Activated T-cell treated with anti-CD3 and anti-CD28 coated beads, Interleukin-2, amount 50 U/mL, for 24 hours (primary cell): ENCODE measurements around the gene ERAL1.
"Not testable (repeated sequence)": the region's sequence is repeated elsewhere in the genome, so short reads cannot be mapped to it uniquely, and the experiment has no call there.

Experiments
- DNase-seq: peaks from one replicate; pipeline ENCODE4 v3.0.0-alpha.2; 2020
- H3K27ac Mint-ChIP-seq: 2 replicates; pipeline ENCODE4 v1.8.0; 2020; ENCODE audit warnings: mild to moderate bottlenecking, mixed read lengths
- H3K27me3 Mint-ChIP-seq: 2 replicates; pipeline ENCODE4 v1.8.0; 2020; ENCODE audit warnings: mixed read lengths
- H3K36me3 Mint-ChIP-seq: 2 replicates; pipeline ENCODE4 v1.8.0; 2020; ENCODE audit warnings: low read depth, mixed read lengths
- H3K4me1 Mint-ChIP-seq: 2 replicates; pipeline ENCODE4 v1.8.0; 2020; ENCODE audit warnings: low read depth, mixed read lengths
- H3K4me3 Mint-ChIP-seq: 2 replicates; pipeline ENCODE4 v1.8.0; 2020; ENCODE audit warnings: mild to moderate bottlenecking, moderate library complexity, mixed read lengths
- H3K9me3 Mint-ChIP-seq: 2 replicates; pipeline ENCODE4 v1.8.0; 2020; ENCODE audit warnings: mixed read lengths

Gene ERAL1

GRCh38 chr17:28854457-28855335, at the start of gene ERAL1:
Gene ERAL1, plus strand, starts transcription at chr17:28855016. Its CDS starts 19 bp downstream, at chr17:28855035.
- H3K27me3 Mint-ChIP-seq, result no peaks in the 10 kb centered on the region
- H3K9me3 Mint-ChIP-seq, result no peaks in the 10 kb centered on the region
- H3K27ac Mint-ChIP-seq, result peak within 1 kb of the TSS; percentile 96
- H3K4me1 Mint-ChIP-seq, result peaks cover 38% of the 10 kb centered on the region
- peak within 1 kb of the TSS; percentile 95 for H3K4me3 Mint-ChIP-seq
- H3K36me3 Mint-ChIP-seq, result peaks cover 49% of the 10 kb centered on the region
- peak; percentile 87 for DNase-seq

GRCh38 chr17:28807925-28808634, 46.7 kb upstream of the ERAL1 start:
- Mint-ChIP-seq H3K27me3 (no peaks in the 10 kb centered on the region), H3K27ac (peak overlapping the region; percentile 66), H3K4me1 (peaks cover 54% of the 10 kb centered on the region), H3K36me3 (peaks cover 62% of the 10 kb centered on the region), H3K4me3 (no peak overlapping the region), H3K9me3 (no peaks in the 10 kb centered on the region)
- no peak for DNase-seq

GRCh38 chr17:28810437-28810836, 44.4 kb upstream of the ERAL1 start:
- Mint-ChIP-seq H3K27me3 (no peaks in the 10 kb centered on the region), H3K4me1 (peaks cover 57% of the 10 kb centered on the region), H3K9me3 (no peaks in the 10 kb centered on the region), H3K36me3 (peaks cover 41% of the 10 kb centered on the region), H3K4me3 (peak overlapping the region; percentile 90), H3K27ac (peak overlapping the region; percentile 96)
- no peak for DNase-seq

- no peaks in the 10 kb centered on the region for H3K27me3 Mint-ChIP-seq
- peak overlapping the region; percentile 90 for H3K4me3 Mint-ChIP-seq
- peak overlapping the region; percentile 96 for H3K27ac Mint-ChIP-seq
- no peaks in the 10 kb centered on the region for H3K9me3 Mint-ChIP-seq
- H3K4me1 Mint-ChIP-seq, result peaks cover 52% of the 10 kb centered on the region
- DNase-seq, result no peak
- H3K36me3 Mint-ChIP-seq, result peaks cover 29% of the 10 kb centered on the region
Measured at GRCh38 chr17:28811651-28812090, 43.1 kb upstream of the ERAL1 start.

- Mint-ChIP-seq H3K27ac (peak overlapping the region; percentile 96), H3K36me3 (peaks cover 26% of the 10 kb centered on the region), H3K9me3 (no peaks in the 10 kb centered on the region), H3K4me1 (peaks cover 53% of the 10 kb centered on the region), H3K4me3 (peak overlapping the region; percentile 90), H3K27me3 (no peaks in the 10 kb centered on the region)
- DNase-seq, result peak; percentile 95
Measured at GRCh38 chr17:28812091-28812747, 42.6 kb upstream of the ERAL1 start.

- H3K27ac Mint-ChIP-seq, result peak overlapping the region; percentile 92
- peaks cover 19% of the 10 kb centered on the region for H3K36me3 Mint-ChIP-seq
- peak overlapping the region; percentile 90 for H3K4me3 Mint-ChIP-seq
- no peak for DNase-seq
- peaks cover 49% of the 10 kb centered on the region for H3K4me1 Mint-ChIP-seq
- no peaks in the 10 kb centered on the region for H3K9me3 Mint-ChIP-seq
- no peaks in the 10 kb centered on the region for H3K27me3 Mint-ChIP-seq
Measured at GRCh38 chr17:28812748-28813377, 42.0 kb upstream of the ERAL1 start.

- no peaks in the 10 kb centered on the region for H3K27me3 Mint-ChIP-seq
- no peak overlapping the region for H3K4me3 Mint-ChIP-seq
- H3K9me3 Mint-ChIP-seq, result no peaks in the 10 kb centered on the region
- H3K4me1 Mint-ChIP-seq, result peaks cover 27% of the 10 kb centered on the region
- H3K36me3 Mint-ChIP-seq, result peaks cover 9% of the 10 kb centered on the region
- no peak overlapping the region for H3K27ac Mint-ChIP-seq
- no peak for DNase-seq
Measured at GRCh38 chr17:28816540-28816939, 38.3 kb upstream of the ERAL1 start.

GRCh38 chr17:28818819-28819221, 36.0 kb upstream of the ERAL1 start:
- no peak overlapping the region for H3K27ac Mint-ChIP-seq

GRCh38 chr17:28819582-28819981, 35.2 kb upstream of the ERAL1 start:
- H3K27ac Mint-ChIP-seq, result peak overlapping the region; percentile 6
- no peak for DNase-seq
- peaks cover 12% of the 10 kb centered on the region for H3K36me3 Mint-ChIP-seq
- H3K4me3 Mint-ChIP-seq, result no peak overlapping the region
- no peaks in the 10 kb centered on the region for H3K27me3 Mint-ChIP-seq
- H3K4me1 Mint-ChIP-seq, result peaks cover 17% of the 10 kb centered on the region
- H3K9me3 Mint-ChIP-seq, result no peaks in the 10 kb centered on the region

More at GRCh38 chr17:28818819-28819221, 36.0 kb upstream of the ERAL1 start:
- Mint-ChIP-seq H3K4me3 (no peak overlapping the region), H3K27me3 (no peaks in the 10 kb centered on the region), H3K4me1 (peaks cover 17% of the 10 kb centered on the region), H3K36me3 (peaks cover 12% of the 10 kb centered on the region), H3K9me3 (no peaks in the 10 kb centered on the region)
- no peak for DNase-seq

GRCh38 chr17:28827672-28828071, 27.1 kb upstream of the ERAL1 start:
- no peak for DNase-seq
- peaks cover 36% of the 10 kb centered on the region for H3K36me3 Mint-ChIP-seq
- peaks cover 13% of the 10 kb centered on the region for H3K4me1 Mint-ChIP-seq
- H3K27ac Mint-ChIP-seq, result peak overlapping the region; percentile 1
- H3K4me3 Mint-ChIP-seq, result no peak overlapping the region
- H3K27me3 Mint-ChIP-seq, result no peaks in the 10 kb centered on the region
- H3K9me3 Mint-ChIP-seq, result no peaks in the 10 kb centered on the region

GRCh38 chr17:28828294-28829040, 26.3 kb upstream of the ERAL1 start:
- Mint-ChIP-seq H3K27me3 (no peaks in the 10 kb centered on the region), H3K27ac (no peak overlapping the region), H3K36me3 (peaks cover 30% of the 10 kb centered on the region), H3K4me1 (peaks cover 13% of the 10 kb centered on the region), H3K4me3 (no peak overlapping the region), H3K9me3 (no peaks in the 10 kb centered on the region)
- no peak for DNase-seq

- Mint-ChIP-seq H3K36me3 (peaks cover 32% of the 10 kb centered on the region), H3K9me3 (no peaks in the 10 kb centered on the region), H3K4me3 (no peak overlapping the region), H3K27me3 (no peaks in the 10 kb centered on the region), H3K27ac (peak overlapping the region; percentile 6), H3K4me1 (peaks cover 15% of the 10 kb centered on the region)
- DNase-seq, result no peak
Measured at GRCh38 chr17:28834420-28834819, 20.4 kb upstream of the ERAL1 start.

GRCh38 chr17:28836541-28836940, 18.3 kb upstream of the ERAL1 start:
- H3K27ac Mint-ChIP-seq, result peak overlapping the region; percentile 44
- peaks cover 26% of the 10 kb centered on the region for H3K36me3 Mint-ChIP-seq
- H3K27me3 Mint-ChIP-seq, result not testable (repeated sequence)

More at GRCh38 chr17:28836541-28836940, 18.3 kb upstream of the ERAL1 start:
- H3K4me3 Mint-ChIP-seq, H3K9me3 Mint-ChIP-seq, DNase-seq: not testable (repeated sequence)
- peaks cover 23% of the 10 kb centered on the region for H3K4me1 Mint-ChIP-seq
